Lung (tissue), 12 donors: ENCODE measurements around the gene HSD17B8. TPM values are rescaled to one million over a fixed set of nuclear protein-coding genes. Genes with fewer than 3 reads are reported as not detected.

Source experiments
- ATAC-seq: fragments of 200-7000 bp; cut with Tn5 transposase; one replicate; pipeline ENCODE4 v1.9.1; 2020; ENCODE audit warnings: moderate number of reproducible peaks; ENCODE audit not compliant: insufficient read depth, low FRiP score
- DNase-seq, 3 donors: peaks; one replicate each; pipeline ENCODE4 v3.0.0-alpha.2; 2013 to 2017
- H3K27ac ChIP-seq, 2 donors: one replicate each; pipeline ENCODE4 v1.5.1; 2013; ENCODE audit warnings: mild to moderate bottlenecking in 2 of 2, moderate library complexity in 2 of 2, control low read depth in 1 of 2, inconsistent platforms in 1 of 2, low read depth in 1 of 2, low read length in 1 of 2
- H3K27me3 ChIP-seq, 3 donors: one replicate each; pipeline ENCODE4 v1.5.1; 2013; ENCODE audit warnings: low read length in 2 of 3; ENCODE audit not compliant: control insufficient read depth in 3 of 3, insufficient read depth in 3 of 3
- H3K36me3 ChIP-seq, 4 donors: one replicate each; pipeline ENCODE4 v1.5.1; 2013; ENCODE audit warnings: low read length in 4 of 4, mild to moderate bottlenecking in 1 of 4, moderate library complexity in 1 of 4; ENCODE audit not compliant: control insufficient read depth in 4 of 4, insufficient read depth in 4 of 4
- H3K4me1 ChIP-seq, 5 donors: one replicate each; pipeline ENCODE4 v1.5.1; 2013; ENCODE audit warnings: low read length in 5 of 5, mild to moderate bottlenecking in 2 of 5, moderate library complexity in 1 of 5; ENCODE audit not compliant: control insufficient read depth in 5 of 5, insufficient read depth in 5 of 5
- H3K4me3 ChIP-seq: one replicate; pipeline ENCODE4 v1.5.1; 2013; ENCODE audit warnings: mild to moderate bottlenecking, control low read depth, moderate library complexity
- H3K9ac ChIP-seq, 2 donors: one replicate each; pipeline ENCODE4 v1.5.1; 2013; ENCODE audit warnings: low read length in 2 of 2, control low read depth in 1 of 2; ENCODE audit not compliant: insufficient read depth in 1 of 2
- H3K9me3 ChIP-seq, 4 donors: one replicate each; pipeline ENCODE4 v1.5.1; 2013; ENCODE audit warnings: low read length in 3 of 4, mild to moderate bottlenecking in 1 of 4, moderate library complexity in 1 of 4; ENCODE audit not compliant: control insufficient read depth in 4 of 4, insufficient read depth in 3 of 4
- WGBS, 2 donors: extraction: QIAGEN DNeasy Blood & Tissue Kit; methylation state at CpG; one replicate each; pipeline ENCODE4 v1.1.7; 2013; 5-methylcytosine and 5-hydroxymethylcytosine counted together
- polyA plus RNA-seq, 2 donors: library from polyadenylated mRNA; stranded (reverse); fragments of 200-250 nt; gene quantifications; one replicate each; pipeline ENCODE4 v1.2.1, GENCODE V29; 2013
- total RNA-seq, 2 donors: library from RNA; depleted of rRNA in 1 of 2; stranded (reverse); fragments of >200 nt in 1 of 2; gene quantifications; one replicate each; pipeline ENCODE4 v1.2.1, GENCODE V29; 2014 to 2021
- TF ChIP-seq, protein P1 (sequence below): IDR thresholded peaks from 2 replicates; pipeline ENCODE4 v1.5.1; 2012; ENCODE audit warnings: mild to moderate bottlenecking; ENCODE audit errors: control extremely low read depth, extremely low read depth
- donor health status: control.
- donor health status: control.
- donor health status: Bipolar disorder and iron deficiency.
- donor health status: healthy.
- donor health status: DM: yes; HTN: yes; CAD: no.

The HSD17B8 gene
- total and polyA plus RNA-seq, 4 donors: 19.0 to 22.7 (median 19.7) TPM

DNA sequence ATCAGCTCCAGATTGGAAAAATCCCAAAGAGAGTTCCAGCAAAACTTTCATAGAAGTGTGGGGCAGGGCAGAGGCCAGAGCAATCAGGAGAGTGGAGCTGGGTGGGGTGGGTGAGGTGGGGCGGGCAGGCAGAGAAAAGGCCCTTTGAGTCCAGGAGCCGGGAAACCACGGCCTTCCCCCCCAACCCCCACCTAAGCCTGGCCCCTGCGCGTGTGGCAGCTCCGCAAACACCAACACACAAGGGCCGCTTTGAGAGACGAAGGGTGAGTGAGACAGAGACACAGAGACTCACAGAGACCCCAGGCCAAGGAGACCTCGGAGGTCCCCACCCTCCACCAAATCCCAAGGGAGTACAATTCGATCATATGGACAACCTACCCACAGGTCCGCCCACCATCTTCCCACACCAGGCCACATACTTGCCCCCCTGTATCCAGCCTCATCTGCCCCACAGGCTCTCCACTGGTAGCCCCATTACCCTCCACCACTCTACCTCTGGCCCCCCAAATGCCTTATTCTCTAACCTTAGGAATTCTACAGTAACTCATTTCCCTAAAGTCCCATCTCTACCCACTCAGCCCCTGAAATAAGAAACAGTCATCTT lies 13.8 kb upstream of the HSD17B8 start:
- ATAC-seq (no peak), DNase-seq (no peak)
- H3K4me3 ChIP-seq: no peak overlapping the region
- peaks cover 0 to 17% (median 5%) of the 10 kb centered on the region in 5 donors for H3K4me1 ChIP-seq
- no peak overlapping the region for H3K9ac ChIP-seq
- H3K27ac ChIP-seq: no peak overlapping the region
- peaks cover 0 to 15% (median 10%) of the 10 kb centered on the region in 4 donors for H3K36me3 ChIP-seq
- TF ChIP-seq, protein P1, sequence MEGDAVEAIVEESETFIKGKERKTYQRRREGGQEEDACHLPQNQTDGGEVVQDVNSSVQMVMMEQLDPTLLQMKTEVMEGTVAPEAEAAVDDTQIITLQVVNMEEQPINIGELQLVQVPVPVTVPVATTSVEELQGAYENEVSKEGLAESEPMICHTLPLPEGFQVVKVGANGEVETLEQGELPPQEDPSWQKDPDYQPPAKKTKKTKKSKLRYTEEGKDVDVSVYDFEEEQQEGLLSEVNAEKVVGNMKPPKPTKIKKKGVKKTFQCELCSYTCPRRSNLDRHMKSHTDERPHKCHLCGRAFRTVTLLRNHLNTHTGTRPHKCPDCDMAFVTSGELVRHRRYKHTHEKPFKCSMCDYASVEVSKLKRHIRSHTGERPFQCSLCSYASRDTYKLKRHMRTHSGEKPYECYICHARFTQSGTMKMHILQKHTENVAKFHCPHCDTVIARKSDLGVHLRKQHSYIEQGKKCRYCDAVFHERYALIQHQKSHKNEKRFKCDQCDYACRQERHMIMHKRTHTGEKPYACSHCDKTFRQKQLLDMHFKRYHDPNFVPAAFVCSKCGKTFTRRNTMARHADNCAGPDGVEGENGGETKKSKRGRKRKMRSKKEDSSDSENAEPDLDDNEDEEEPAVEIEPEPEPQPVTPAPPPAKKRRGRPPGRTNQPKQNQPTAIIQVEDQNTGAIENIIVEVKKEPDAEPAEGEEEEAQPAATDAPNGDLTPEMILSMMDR: no peak
- 85 to 92% methylated on average over 11 of the region's 11 CpGs for WGBS, 2 donors
- H3K27me3 ChIP-seq: peaks cover 0 to 21% (median 18%) of the 10 kb centered on the region in 3 donors
- no peaks in the 10 kb centered on the region for H3K9me3 ChIP-seq

DNA sequence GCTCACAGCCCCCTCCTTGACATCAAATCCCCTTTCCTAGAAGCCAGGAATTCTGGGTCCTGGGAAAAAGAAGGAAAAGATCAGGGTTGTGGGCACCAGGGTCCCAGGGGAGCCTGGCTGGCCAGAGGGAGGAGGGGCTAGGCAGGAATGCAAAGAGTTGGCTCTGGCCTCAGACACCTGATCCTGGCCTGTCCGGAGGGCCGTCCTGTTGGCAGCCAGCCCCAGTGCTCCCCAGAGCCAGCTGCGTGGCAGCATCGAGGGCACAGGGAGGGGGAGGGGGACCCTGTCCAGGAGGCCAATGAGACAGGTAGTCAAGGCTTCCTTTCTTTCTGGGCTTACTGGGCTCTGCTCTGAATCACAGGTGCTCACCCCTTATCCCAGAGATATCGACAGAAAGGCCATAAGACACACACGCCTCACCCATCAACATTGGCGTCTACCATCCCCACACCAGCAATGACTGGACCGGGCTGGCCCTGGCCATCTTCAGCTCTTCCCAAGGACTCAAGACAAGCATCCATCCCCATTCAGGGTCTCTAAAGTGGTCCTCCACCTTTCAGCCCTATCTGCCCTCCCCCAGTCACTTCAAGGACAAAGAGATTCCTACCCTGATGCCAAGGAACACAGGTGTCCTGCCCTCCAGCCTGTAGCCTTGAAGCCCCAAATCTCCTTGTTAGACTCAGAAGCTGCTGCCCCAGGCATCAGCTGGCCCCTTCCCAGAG lies 12.9 kb upstream of the HSD17B8 start:
- Histone ChIP-seq H3K27me3 (peaks cover 0 to 21% (median 18%) of the 10 kb centered on the region in 3 donors), H3K4me1 (peaks cover 0 to 17% (median 5%) of the 10 kb centered on the region in 5 donors), H3K9ac (no peak overlapping the region), H3K4me3 (no peak overlapping the region), H3K36me3 (peaks cover 0 to 24% (median 15%) of the 10 kb centered on the region in 4 donors), H3K27ac (no peak overlapping the region), H3K9me3 (no peaks in the 10 kb centered on the region)
- no peak for ATAC-seq
- TF ChIP-seq, protein P1: no peak
- 52 to 59% methylated on average over 8 of the region's 8 CpGs for WGBS, 2 donors
- DNase-seq: no peak

DNA sequence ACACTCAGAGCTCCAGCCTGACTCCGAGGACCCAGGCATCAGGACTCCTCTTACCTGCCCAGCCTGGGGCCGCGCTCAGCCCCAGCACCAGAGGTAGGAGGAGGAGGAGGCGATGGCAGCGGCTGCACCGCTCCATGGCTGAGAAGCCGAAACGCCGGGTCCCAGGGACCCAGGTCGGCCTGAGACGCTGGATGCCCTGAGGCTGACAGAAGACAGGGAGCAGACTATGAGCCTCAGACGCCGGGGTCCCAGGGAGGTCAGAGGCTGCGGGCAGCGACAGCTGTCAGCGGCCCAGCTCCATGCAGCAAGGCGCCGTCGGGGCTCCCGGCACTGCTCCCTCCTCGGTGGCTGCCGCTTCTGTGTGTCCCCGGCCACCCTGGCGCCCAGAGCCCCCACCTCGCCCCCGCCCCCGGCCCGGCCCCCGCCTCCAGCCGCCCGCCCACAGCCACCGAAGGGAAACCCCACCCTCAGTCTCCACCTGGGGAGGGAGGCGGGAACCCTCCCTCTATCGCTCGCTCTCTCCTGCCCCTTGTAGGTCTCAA lies 12.3 kb upstream of the HSD17B8 start, which contains the start of gene COL11A2:
Gene COL11A2, minus strand, starts transcription at position 363 of the 542 bp plus-strand sequence. Its CDS starts 227 bp downstream, at position 136.
- Histone ChIP-seq H3K4me3 (no peak within 1 kb of the TSS), H3K9me3 (no peaks in the 10 kb centered on the region), H3K27me3 (peaks cover 0 to 21% (median 18%) of the 10 kb centered on the region in 3 donors), H3K27ac (no peak within 1 kb of the TSS), H3K9ac (no peak within 1 kb of the TSS), H3K36me3 (peaks cover 0 to 26% (median 18%) of the 10 kb centered on the region in 4 donors), H3K4me1 (peaks cover 0 to 17% (median 5%) of the 10 kb centered on the region in 5 donors)
- no peak for DNase-seq
- WGBS, 2 donors: 9 to 14% methylated on average over 32 to 35 of the region's 35 CpGs
- TF ChIP-seq, protein P1: no peak
- no peak for ATAC-seq
